Hepatocyte (in vitro differentiated cells): ENCODE measurements around the gene OR56B1.

Experiments used
- CTCF ChIP-seq: fragments of 200-600 bp; sonication (generic); IDR thresholded peaks from 2 replicates; pipeline ENCODE4 v1.5.1; 2016; ENCODE audit warnings: antibody characterized with exemption, mild to moderate bottlenecking; ENCODE audit not compliant: poor library complexity
- EZH2 ChIP-seq: fragments of 200-600 bp; sonication (generic); IDR thresholded peaks from 2 replicates; pipeline ENCODE4 v1.6.1; 2016; ENCODE audit warnings: antibody characterized with exemption, mild to moderate bottlenecking, borderline replicate concordance

DNA sequence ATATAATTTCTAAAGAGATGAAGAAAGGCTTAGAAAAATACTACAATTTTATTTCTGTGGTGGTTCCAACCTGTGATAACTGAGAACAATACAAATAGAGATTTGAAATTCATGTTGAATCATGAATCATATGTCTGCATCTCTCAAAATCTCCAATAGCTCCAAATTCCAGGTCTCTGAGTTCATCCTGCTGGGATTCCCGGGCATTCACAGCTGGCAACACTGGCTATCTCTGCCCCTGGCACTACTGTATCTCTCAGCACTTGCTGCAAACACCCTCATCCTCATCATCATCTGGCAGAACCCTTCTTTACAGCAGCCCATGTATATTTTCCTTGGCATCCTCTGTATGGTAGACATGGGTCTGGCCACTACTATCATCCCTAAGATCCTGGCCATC, at the start of gene OR56B1:
- TF ChIP-seq EZH2, result no peak
- TF ChIP-seq CTCF, result no peak
